Measurements from ENCODE around the gene NANOGP8.

The NANOGP8 gene

DNA sequence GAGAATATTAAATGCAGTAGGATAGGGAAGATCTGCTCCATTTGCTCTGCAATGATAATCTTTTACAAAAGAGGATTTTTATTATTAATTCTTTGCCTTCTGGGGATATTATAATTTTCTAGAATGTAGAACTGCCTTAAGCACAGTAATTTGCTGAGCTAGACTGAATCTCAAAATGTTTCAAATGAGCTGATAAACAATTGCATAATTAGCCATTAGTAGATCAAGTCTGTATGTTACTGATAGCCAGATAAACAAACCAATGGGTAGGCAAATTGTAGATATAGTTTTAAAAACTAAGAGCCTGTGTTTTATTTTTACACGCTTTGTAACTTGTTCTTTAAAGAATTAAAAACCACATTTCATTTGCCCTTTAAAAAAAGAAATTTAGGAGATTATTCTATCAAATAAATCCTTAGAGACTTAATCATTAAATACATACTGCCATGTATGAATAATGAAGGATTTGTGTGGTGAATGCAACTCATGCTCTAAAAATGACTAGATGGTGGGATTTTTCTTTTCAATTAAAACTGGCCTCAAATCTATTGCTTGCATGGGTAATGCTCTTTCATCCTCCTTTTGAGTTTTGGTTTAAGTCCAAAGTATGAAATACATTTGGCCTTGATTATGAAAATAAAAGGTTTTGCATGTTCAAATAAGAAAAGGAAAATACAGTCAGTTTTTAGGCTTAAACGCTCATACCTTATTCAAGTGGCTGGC, 32.6 kb upstream of the NANOGP8 start:
- Histone ChIP-seq H3K4me1 (ENCODE audit: control insufficient read depth, insufficient read depth, low read length, unreplicated experiment) (no peaks in the 10 kb centered on the region), H3K27ac (ENCODE audit: low read depth, low read length) (no peak overlapping the region), H3K27me3 (ENCODE audit: insufficient read depth, low read length) (no peaks in the 10 kb centered on the region), H3K79me2 (ENCODE audit: control insufficient read depth, insufficient read depth, low read length, unreplicated experiment) (no peaks in the 10 kb centered on the region), H3K4me3 (ENCODE audit: low read depth, low read length) (no peak overlapping the region), H2AFZ (ENCODE audit: low read length, unreplicated experiment) (no peak overlapping the region), H3K36me3 (ENCODE audit: insufficient read depth, low read length) (no peaks in the 10 kb centered on the region)

DNA sequence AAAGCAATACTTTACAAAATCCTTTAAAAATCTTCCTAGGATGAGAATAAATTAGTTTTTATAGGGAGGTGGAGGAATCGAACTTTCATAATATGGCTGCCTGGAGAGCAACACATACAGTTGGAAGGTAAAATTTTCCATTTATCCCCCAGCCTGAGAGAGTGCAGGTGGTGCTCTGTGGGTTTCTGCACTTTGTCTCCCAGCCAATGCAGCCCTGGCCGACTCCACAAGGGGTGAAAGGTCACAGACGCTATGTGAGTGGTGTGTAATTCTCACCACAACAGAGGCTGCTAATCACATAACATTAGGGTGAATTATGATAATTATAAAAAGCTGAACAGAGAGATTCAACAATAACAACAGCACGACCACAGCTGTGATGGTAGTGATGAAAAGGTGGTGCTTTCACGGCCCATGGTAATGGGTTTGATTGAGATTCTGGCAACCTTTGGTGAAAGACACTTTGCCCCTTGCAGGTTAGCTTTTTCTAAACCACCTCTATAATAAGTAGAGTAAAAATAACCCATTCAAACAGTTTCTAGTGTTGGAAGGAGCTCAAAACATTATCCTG, 30.1 kb upstream of the NANOGP8 start:
- Histone ChIP-seq H3K4me1 (ENCODE audit: control insufficient read depth, insufficient read depth, low read length, unreplicated experiment) (no peaks in the 10 kb centered on the region), H3K27ac (ENCODE audit: low read depth, low read length) (no peak overlapping the region), H3K36me3 (ENCODE audit: insufficient read depth, low read length) (no peaks in the 10 kb centered on the region), H2AFZ (ENCODE audit: low read length, unreplicated experiment) (no peak overlapping the region), H3K27me3 (ENCODE audit: insufficient read depth, low read length) (no peaks in the 10 kb centered on the region), H3K4me3 (ENCODE audit: low read depth, low read length) (no peak overlapping the region), H3K79me2 (ENCODE audit: control insufficient read depth, insufficient read depth, low read length, unreplicated experiment) (no peaks in the 10 kb centered on the region)

DNA sequence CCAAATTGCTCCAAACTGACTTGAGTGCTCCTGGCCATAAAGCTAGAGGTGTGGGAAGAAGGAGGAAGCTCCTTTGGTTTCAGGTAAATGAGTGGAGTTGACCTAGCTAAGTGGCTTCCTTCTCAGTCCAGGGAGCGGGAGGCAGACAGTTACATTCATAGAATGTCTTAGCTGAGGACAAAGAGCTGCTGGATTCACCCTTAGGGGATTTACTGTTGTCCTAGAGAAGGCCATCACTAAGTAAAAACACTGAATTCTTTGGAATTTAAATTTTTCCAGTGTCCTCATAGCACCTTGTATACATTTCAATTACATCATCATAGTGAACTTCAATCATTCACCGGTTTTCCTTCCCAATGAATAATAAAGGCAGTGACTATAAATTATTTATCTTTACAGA, 27.3 kb upstream of the NANOGP8 start:
- Histone ChIP-seq H3K27me3 (ENCODE audit: insufficient read depth, low read length) (no peaks in the 10 kb centered on the region), H3K4me1 (ENCODE audit: control insufficient read depth, insufficient read depth, low read length, unreplicated experiment) (no peaks in the 10 kb centered on the region), H3K36me3 (ENCODE audit: insufficient read depth, low read length) (no peaks in the 10 kb centered on the region)

GRCh38 chr15:35111861-35112260, 26.8 kb upstream of the NANOGP8 start:
- no peak overlapping the region for H3K27ac ChIP-seq (ENCODE audit: low read depth, low read length)

More for the DNA sequence above, 27.3 kb upstream of the NANOGP8 start:
- H3K27ac ChIP-seq (ENCODE audit: low read depth, low read length): no peak overlapping the region
- H3K79me2 ChIP-seq (ENCODE audit: control insufficient read depth, insufficient read depth, low read length, unreplicated experiment): no peaks in the 10 kb centered on the region
- no peak overlapping the region for H2AFZ ChIP-seq (ENCODE audit: low read length, unreplicated experiment)
- no peak overlapping the region for H3K4me3 ChIP-seq (ENCODE audit: low read depth, low read length)

GRCh38 chr15:35108453-35108852, 23.4 kb upstream of the NANOGP8 start:
- H3K36me3 ChIP-seq (ENCODE audit: insufficient read depth, low read length): no peaks in the 10 kb centered on the region
- no peak overlapping the region for H3K4me3 ChIP-seq (ENCODE audit: low read depth, low read length)
- H3K79me2 ChIP-seq (ENCODE audit: control insufficient read depth, insufficient read depth, low read length, unreplicated experiment): no peaks in the 10 kb centered on the region
- no peak overlapping the region for H2AFZ ChIP-seq (ENCODE audit: low read length, unreplicated experiment)
- no peaks in the 10 kb centered on the region for H3K27me3 ChIP-seq (ENCODE audit: insufficient read depth, low read length)
- no peak overlapping the region for H3K27ac ChIP-seq (ENCODE audit: low read depth, low read length)
- H3K4me1 ChIP-seq (ENCODE audit: control insufficient read depth, insufficient read depth, low read length, unreplicated experiment): no peaks in the 10 kb centered on the region

More at GRCh38 chr15:35111861-35112260, 26.8 kb upstream of the NANOGP8 start:
- no peak overlapping the region for H2AFZ ChIP-seq (ENCODE audit: low read length, unreplicated experiment)
- no peak overlapping the region for H3K4me3 ChIP-seq (ENCODE audit: low read depth, low read length)
- no peaks in the 10 kb centered on the region for H3K79me2 ChIP-seq (ENCODE audit: control insufficient read depth, insufficient read depth, low read length, unreplicated experiment)
- H3K36me3 ChIP-seq (ENCODE audit: insufficient read depth, low read length): no peaks in the 10 kb centered on the region
- H3K4me1 ChIP-seq (ENCODE audit: control insufficient read depth, insufficient read depth, low read length, unreplicated experiment): no peaks in the 10 kb centered on the region
- no peaks in the 10 kb centered on the region for H3K27me3 ChIP-seq (ENCODE audit: insufficient read depth, low read length)

DNA sequence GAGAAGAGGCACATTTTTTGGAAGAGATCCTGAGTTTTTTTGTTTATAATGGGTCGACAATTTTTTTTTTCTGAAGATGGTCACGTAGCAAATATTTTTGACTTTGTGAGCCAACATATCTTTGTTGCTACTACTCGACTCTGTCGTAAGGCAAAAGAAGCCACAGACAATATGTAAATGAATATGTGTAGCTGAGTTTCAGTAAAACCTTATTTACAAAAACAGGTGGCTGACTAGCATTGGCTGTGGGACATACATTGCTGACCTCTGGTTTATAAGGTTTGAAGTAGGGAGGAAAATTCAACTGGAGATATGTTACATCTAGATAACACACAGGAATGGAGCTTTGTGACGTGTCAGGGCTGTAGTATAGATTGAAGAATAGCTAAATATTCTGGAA, 22.5 kb upstream of the NANOGP8 start:
- H3K27ac ChIP-seq (ENCODE audit: low read depth, low read length): no peak overlapping the region
- no peaks in the 10 kb centered on the region for H3K36me3 ChIP-seq (ENCODE audit: insufficient read depth, low read length)
- H3K4me1 ChIP-seq (ENCODE audit: control insufficient read depth, insufficient read depth, low read length, unreplicated experiment): no peaks in the 10 kb centered on the region
- no peaks in the 10 kb centered on the region for H3K27me3 ChIP-seq (ENCODE audit: insufficient read depth, low read length)
- H3K79me2 ChIP-seq (ENCODE audit: control insufficient read depth, insufficient read depth, low read length, unreplicated experiment): no peaks in the 10 kb centered on the region
- no peak overlapping the region for H3K4me3 ChIP-seq (ENCODE audit: low read depth, low read length)
- H2AFZ ChIP-seq (ENCODE audit: low read length, unreplicated experiment): no peak overlapping the region

- Histone ChIP-seq H3K27ac (ENCODE audit: low read depth, low read length) (no peak overlapping the region), H3K27me3 (ENCODE audit: insufficient read depth, low read length) (no peaks in the 10 kb centered on the region), H2AFZ (ENCODE audit: low read length, unreplicated experiment) (no peak overlapping the region), H3K4me1 (ENCODE audit: control insufficient read depth, insufficient read depth, low read length, unreplicated experiment) (no peaks in the 10 kb centered on the region), H3K4me3 (ENCODE audit: low read depth, low read length) (no peak overlapping the region), H3K36me3 (ENCODE audit: insufficient read depth, low read length) (no peaks in the 10 kb centered on the region), H3K79me2 (ENCODE audit: control insufficient read depth, insufficient read depth, low read length, unreplicated experiment) (no peaks in the 10 kb centered on the region)
Observed at GRCh38 chr15:35107122-35107521, 22.0 kb upstream of the NANOGP8 start.

DNA sequence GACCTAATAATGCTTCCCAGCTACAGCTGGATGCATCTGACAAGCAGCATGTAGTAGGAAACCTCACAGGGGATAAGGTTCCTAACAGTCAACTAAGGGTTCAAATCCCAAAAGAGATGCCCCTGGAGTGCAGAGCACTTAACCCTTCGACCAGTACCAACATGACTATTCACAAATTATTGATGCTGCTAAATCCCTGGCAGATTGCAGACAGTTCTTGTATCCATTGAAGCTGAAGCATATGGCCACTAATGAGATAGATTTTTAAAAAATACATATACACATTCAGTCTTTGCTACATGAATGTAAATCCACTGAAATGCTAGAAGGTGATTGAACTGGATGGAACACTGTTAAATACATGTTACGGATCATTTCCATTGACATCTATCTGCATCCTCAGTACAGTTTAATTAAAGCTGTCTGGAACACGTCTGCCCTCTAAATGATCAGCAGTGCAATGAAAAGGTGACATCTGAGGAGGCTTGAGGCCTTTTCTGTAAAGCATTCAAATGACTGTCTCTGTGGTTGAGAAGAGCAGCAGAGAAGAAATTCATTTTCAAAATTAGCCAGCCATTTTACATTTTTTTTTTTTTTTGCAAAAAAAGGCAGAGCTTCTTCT, 19.5 kb upstream of the NANOGP8 start:
- Histone ChIP-seq H3K4me3 (ENCODE audit: low read depth, low read length) (no peak overlapping the region), H2AFZ (ENCODE audit: low read length, unreplicated experiment) (no peak overlapping the region), H3K4me1 (ENCODE audit: control insufficient read depth, insufficient read depth, low read length, unreplicated experiment) (no peaks in the 10 kb centered on the region), H3K27me3 (ENCODE audit: insufficient read depth, low read length) (no peaks in the 10 kb centered on the region), H3K27ac (ENCODE audit: low read depth, low read length) (no peak overlapping the region), H3K36me3 (ENCODE audit: insufficient read depth, low read length) (no peaks in the 10 kb centered on the region), H3K79me2 (ENCODE audit: control insufficient read depth, insufficient read depth, low read length, unreplicated experiment) (no peaks in the 10 kb centered on the region)

DNA sequence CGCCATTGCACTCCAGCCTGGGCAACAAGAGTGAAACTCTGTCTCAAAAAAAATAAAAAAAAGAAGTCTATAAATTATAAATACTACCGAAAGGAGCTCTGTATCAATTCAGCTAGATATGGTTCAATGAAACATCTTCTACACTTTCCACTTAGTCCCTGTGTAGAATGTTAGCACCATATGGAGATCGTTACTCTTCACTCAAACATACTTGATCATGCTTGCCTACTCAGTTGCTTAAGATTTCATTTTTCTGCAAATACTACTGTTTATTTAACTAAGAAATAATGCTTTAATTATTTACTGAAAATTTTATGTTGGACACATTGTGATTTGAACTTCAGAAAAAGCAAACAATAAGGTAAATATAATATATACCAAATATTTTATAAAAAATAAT, 17.1 kb upstream of the NANOGP8 start:
- Histone ChIP-seq H3K4me3 (ENCODE audit: low read depth, low read length) (no peak overlapping the region), H3K79me2 (ENCODE audit: control insufficient read depth, insufficient read depth, low read length, unreplicated experiment) (no peaks in the 10 kb centered on the region), H3K27me3 (ENCODE audit: insufficient read depth, low read length) (no peaks in the 10 kb centered on the region), H2AFZ (ENCODE audit: low read length, unreplicated experiment) (no peak overlapping the region), H3K4me1 (ENCODE audit: control insufficient read depth, insufficient read depth, low read length, unreplicated experiment) (no peaks in the 10 kb centered on the region), H3K27ac (ENCODE audit: low read depth, low read length) (no peak overlapping the region), H3K36me3 (ENCODE audit: insufficient read depth, low read length) (no peaks in the 10 kb centered on the region)

DNA sequence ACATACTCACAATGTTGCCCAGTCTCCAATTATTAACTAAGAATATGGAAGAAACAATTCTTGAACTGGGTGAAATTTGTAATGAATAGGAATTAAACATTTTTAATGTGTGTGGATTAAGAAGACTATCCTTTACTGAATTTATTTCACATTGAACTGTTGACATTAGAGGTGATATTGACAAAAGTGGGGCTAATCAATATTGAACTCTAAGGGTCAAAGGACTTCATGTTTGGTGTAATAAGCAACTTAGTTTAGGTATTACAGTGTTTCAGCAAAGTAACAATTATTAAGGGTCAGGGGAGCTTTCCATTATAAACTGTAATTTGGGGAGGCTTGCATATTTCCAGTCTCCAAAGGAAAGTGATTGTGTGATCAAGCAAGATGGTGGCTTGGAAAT, 16.2 kb upstream of the NANOGP8 start:
- no peak overlapping the region for H3K4me3 ChIP-seq (ENCODE audit: low read depth, low read length)
- H2AFZ ChIP-seq (ENCODE audit: low read length, unreplicated experiment): no peak overlapping the region
- H3K4me1 ChIP-seq (ENCODE audit: control insufficient read depth, insufficient read depth, low read length, unreplicated experiment): no peaks in the 10 kb centered on the region
- H3K27me3 ChIP-seq (ENCODE audit: insufficient read depth, low read length): no peaks in the 10 kb centered on the region
- H3K36me3 ChIP-seq (ENCODE audit: insufficient read depth, low read length): no peaks in the 10 kb centered on the region
- H3K79me2 ChIP-seq (ENCODE audit: control insufficient read depth, insufficient read depth, low read length, unreplicated experiment): no peaks in the 10 kb centered on the region
- no peak overlapping the region for H3K27ac ChIP-seq (ENCODE audit: low read depth, low read length)

DNA sequence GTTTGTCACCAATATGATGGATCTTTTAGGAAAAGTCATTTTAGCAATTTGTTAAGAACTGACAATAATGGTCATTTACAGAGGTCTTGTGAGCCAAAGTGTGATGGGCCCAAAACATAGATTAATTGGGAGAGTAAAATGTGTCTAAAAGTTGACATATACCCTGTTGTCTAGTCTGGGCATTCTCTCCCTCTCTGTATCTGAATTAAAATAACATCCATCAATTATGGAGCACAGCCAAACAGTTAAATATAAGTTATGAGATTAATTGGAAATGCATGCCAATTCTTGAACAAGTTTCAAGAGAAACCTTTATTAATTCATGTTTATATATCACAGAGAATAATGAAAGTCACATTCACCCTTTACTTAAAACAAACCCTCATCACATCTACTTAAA, 13.6 kb upstream of the NANOGP8 start:
- Histone ChIP-seq H3K4me3 (ENCODE audit: low read depth, low read length) (no peak overlapping the region), H3K79me2 (ENCODE audit: control insufficient read depth, insufficient read depth, low read length, unreplicated experiment) (no peaks in the 10 kb centered on the region), H2AFZ (ENCODE audit: low read length, unreplicated experiment) (no peak overlapping the region), H3K27me3 (ENCODE audit: insufficient read depth, low read length) (no peaks in the 10 kb centered on the region), H3K27ac (ENCODE audit: low read depth, low read length) (no peak overlapping the region), H3K36me3 (ENCODE audit: insufficient read depth, low read length) (no peaks in the 10 kb centered on the region), H3K4me1 (ENCODE audit: control insufficient read depth, insufficient read depth, low read length, unreplicated experiment) (no peaks in the 10 kb centered on the region)

Data from ACC112 (cell line).